Muscle layer of duodenum (tissue), 2 donors: Measurements from ENCODE around the gene TNFRSF21.

ENCODE experiments used
- H3K27ac ChIP-seq: one replicate; pipeline ENCODE4 v1.7.0; 2013; ENCODE audit warnings: mild to moderate bottlenecking, low read length
- H3K27me3 ChIP-seq: one replicate; pipeline ENCODE4 v1.7.0; 2013; ENCODE audit warnings: low read depth, mild to moderate bottlenecking, control low read depth, low read length
- H3K36me3 ChIP-seq, 2 donors: one replicate each; pipeline ENCODE4 v1.7.0; 2013; ENCODE audit warnings: low read length in 2 of 2, control low read depth in 1 of 2, mild to moderate bottlenecking in 1 of 2; ENCODE audit not compliant: insufficient read depth in 2 of 2, control insufficient read depth in 1 of 2
- H3K4me1 ChIP-seq, 2 donors: one replicate each; pipeline ENCODE4 v1.7.0; 2013; ENCODE audit warnings: low read length in 2 of 2, mild to moderate bottlenecking in 2 of 2, control low read depth in 1 of 2, moderate library complexity in 1 of 2; ENCODE audit not compliant: insufficient read depth in 2 of 2, control insufficient read depth in 1 of 2
- H3K4me3 ChIP-seq, 2 donors: one replicate each; pipeline ENCODE4 v1.7.0; 2013; ENCODE audit warnings: low read length in 2 of 2, low read depth in 1 of 2, mild to moderate bottlenecking in 1 of 2
- H3K9me3 ChIP-seq, 2 donors: one replicate each; pipeline ENCODE4 v1.7.0; 2013; ENCODE audit warnings: low read length in 2 of 2, control low read depth in 1 of 2, mild to moderate bottlenecking in 1 of 2; ENCODE audit not compliant: control insufficient read depth in 1 of 2
- donor health status: healthy.

Gene TNFRSF21

DNA sequence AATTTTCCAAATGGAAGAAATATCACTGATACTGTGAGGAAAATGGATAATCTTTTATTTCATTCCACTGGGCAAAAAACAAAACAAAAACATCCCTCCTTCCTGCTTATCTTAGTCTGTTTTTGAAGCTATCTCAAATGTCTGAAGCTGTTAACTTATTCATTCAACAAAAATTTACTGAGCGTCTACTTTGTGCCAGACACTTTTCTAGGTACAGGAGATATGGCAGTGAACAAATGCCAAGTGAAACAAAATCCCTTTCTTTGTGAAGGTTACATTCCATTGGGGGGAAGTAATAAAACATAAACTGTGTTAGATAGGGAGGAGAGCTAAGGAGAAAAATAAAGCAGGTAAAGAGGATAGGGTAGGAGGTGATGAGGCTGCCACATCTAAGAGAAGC, 47.5 kb downstream of the TNFRSF21 start:
- H3K4me1 ChIP-seq = peaks cover 0 to 4% of the 10 kb centered on the region in 2 donors

DNA sequence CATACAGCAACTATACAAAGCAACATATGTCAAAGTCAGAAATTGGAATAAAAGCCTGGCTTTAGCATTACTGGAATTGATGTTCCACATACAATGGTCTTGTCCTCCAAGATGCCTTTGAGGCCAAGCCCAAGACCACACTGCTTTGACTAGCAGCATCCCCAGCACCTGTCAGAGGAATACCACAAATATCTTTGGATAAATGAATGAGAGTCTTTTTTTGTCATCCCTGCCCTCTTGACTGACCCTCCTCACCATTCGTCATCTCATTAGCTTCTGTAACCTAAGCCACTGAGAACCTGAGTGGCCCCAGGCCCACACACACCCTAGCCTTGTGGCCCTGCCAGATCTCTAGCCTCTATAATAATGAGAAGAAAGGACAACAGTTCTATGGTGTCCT, 48.5 kb downstream of the TNFRSF21 start:
- H3K4me1 ChIP-seq = peaks cover 0 to 4% of the 10 kb centered on the region in 2 donors
- no peak overlapping the region for H3K27ac ChIP-seq
- H3K36me3 ChIP-seq = no peaks in the 10 kb centered on the region
- no peaks in the 10 kb centered on the region for H3K9me3 ChIP-seq
- no peak overlapping the region for H3K4me3 ChIP-seq
- H3K27me3 ChIP-seq = no peaks in the 10 kb centered on the region

More for the DNA sequence above, 47.5 kb downstream of the TNFRSF21 start:
- H3K9me3 ChIP-seq = no peaks in the 10 kb centered on the region
- H3K27me3 ChIP-seq = no peaks in the 10 kb centered on the region
- no peak overlapping the region for H3K4me3 ChIP-seq
- H3K27ac ChIP-seq = no peak overlapping the region
- no peaks in the 10 kb centered on the region for H3K36me3 ChIP-seq

DNA sequence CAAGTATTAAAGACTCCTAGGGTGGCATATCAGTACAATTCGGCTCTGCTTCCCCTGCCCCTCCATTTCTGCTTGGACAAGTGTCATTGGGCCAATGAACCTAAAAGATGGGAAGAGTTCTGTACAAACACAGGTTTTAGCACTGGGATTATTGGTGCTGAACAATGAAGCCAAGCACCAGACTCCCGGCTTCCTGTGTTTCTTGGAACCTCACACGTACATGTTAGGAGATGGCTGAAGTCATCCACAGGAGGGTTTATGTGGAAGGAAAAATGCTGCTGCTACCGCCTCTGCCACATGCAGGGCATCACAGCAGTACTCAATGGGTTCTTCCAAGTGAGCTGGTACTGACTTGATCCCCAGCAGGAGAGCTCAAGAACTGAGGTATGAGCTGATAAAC, 49.7 kb downstream of the TNFRSF21 start:
- Histone ChIP-seq H3K4me3 (no peak overlapping the region), H3K27ac (no peak overlapping the region), H3K4me1 (peaks cover 0 to 4% of the 10 kb centered on the region in 2 donors), H3K27me3 (no peaks in the 10 kb centered on the region), H3K9me3 (no peaks in the 10 kb centered on the region), H3K36me3 (no peaks in the 10 kb centered on the region)

DNA sequence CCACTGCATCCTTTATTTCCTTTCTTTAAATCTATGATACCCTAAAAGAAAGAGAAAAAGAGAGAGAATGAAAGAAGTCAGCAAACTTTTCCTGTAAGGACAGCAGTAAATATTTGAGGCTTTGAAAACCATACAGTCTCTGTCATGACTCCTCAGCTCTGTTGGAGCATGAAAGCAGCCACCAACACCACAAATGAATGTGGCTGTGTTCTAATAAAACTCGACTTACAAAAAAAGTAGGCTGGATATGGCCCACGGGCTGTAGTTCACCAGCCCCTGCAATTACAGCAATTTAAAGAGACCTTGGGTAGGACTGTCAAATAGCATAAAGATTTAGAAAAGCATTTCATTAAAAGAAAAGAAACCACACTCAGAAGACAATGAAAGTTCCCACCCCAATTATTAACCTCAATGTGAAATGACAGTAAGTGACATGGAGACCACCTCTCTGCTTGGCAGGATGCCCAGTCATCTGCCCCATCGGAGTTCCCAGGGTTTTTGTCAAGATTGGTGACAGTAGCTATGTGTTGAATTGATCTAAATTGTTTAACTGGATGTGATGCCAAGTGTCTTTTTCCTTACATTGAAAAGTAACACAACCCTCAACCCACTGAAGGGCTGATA, 50.9 kb downstream of the TNFRSF21 start:
- Histone ChIP-seq H3K4me3 (no peak overlapping the region), H3K27ac (no peak overlapping the region), H3K36me3 (no peaks in the 10 kb centered on the region), H3K9me3 (no peaks in the 10 kb centered on the region), H3K4me1 (peaks cover 0 to 4% of the 10 kb centered on the region in 2 donors), H3K27me3 (no peaks in the 10 kb centered on the region)

DNA sequence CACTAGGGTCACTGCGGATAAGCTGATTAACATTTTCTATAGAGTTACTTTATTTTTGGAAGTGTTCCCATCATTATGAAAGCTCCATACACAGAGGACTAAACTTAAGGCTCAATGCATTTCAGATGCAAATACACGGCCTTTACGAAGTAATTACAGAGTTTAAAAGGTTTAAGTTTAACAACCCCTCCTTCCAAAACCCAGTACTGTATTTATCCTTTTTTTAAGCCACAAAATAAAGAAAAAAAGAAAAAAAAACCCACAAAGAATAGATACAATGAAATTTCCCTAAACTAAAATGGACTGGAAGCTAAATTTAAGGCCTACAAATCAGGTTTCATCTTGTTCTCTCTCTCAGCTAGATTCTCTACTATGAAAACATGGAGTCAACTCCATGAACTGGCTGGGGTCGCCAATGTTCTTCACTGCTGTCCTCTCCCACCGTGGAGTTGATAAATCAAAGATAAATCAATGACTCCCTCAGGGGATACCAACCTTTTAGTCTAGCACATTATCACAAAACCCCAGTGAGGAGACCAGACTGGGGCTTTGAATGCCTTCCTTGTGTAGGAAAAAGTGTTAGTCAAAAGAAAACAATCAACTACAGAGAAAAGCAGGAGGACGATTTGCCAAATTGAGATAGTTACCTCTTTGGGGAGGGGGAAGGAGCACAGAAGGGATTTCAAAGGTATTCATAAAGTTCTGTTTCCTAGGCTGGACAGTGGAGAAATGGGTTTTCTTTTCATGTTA, 52.5 kb downstream of the TNFRSF21 start:
- Histone ChIP-seq H3K4me1 (no peaks in the 10 kb centered on the region), H3K36me3 (peaks cover 9 to 10% of the 10 kb centered on the region in 2 donors), H3K9me3 (no peaks in the 10 kb centered on the region), H3K27ac (no peak overlapping the region), H3K4me3 (no peak overlapping the region), H3K27me3 (no peaks in the 10 kb centered on the region)

DNA sequence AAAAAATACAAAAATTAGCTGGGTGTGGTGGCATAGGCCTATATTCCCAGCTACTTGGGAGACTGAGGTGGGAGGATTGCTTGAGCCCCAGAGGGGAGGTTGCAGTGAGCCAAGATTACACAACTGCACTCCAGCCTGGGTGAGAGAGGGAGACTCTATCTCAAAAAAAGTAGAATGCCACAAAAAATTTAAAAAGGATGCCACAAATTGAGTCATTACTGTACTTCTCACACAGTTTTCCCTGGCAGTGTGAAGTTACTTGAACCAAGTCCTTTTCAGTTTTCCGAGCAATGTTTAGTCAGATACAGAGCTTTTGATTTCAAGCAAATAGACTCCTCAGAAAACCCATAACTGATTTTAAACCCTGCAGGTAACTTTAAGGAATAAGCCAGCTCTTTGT, 53.3 kb downstream of the TNFRSF21 start:
- peaks cover 9 to 10% of the 10 kb centered on the region in 2 donors for H3K36me3 ChIP-seq

DNA sequence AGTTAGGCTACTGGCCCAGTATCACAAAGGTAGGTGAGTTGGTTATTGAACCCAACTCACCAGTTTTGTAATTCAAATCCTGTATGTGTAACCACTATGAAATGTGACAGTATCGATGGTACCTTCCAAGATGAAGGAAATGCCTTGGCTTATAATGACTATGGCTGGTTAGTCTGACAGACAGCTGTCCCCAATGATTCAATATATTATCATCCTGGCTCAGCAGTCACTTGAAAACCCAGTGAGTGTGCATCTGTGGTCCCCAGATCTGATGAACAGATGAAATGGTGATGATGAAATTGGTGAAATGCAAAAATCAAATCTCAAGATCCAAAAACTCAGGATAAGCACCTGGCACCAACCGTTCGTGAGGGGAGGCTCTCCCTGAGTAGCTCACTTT, 54.8 kb downstream of the TNFRSF21 start:
- no peak overlapping the region for H3K27ac ChIP-seq
- H3K4me3 ChIP-seq = no peak overlapping the region
- peaks cover 9 to 10% of the 10 kb centered on the region in 2 donors for H3K36me3 ChIP-seq
- H3K4me1 ChIP-seq = no peaks in the 10 kb centered on the region
- no peaks in the 10 kb centered on the region for H3K27me3 ChIP-seq
- no peaks in the 10 kb centered on the region for H3K9me3 ChIP-seq

More for the DNA sequence above, 53.3 kb downstream of the TNFRSF21 start:
- no peaks in the 10 kb centered on the region for H3K9me3 ChIP-seq
- H3K4me3 ChIP-seq = no peak overlapping the region
- H3K27me3 ChIP-seq = no peaks in the 10 kb centered on the region
- no peaks in the 10 kb centered on the region for H3K4me1 ChIP-seq
- no peak overlapping the region for H3K27ac ChIP-seq

DNA sequence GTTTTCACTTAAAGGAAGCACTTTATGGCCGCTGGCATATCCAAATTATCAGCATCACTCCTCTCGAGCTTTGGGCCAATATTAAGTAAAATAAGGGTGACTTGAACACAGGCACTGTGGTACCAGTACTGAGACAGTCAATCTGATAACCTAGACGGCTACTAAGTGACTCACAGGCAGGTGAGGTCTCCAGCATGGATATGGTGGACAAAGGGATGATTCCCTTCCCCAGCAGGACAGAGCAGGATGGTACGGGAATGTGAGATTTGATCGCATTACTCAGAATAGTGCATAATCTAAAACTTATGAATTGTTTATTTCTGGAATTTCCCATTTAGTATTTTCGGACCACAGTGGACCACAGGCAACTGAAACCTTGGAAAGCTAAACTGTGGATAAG, 55.7 kb downstream of the TNFRSF21 start:
- Histone ChIP-seq H3K4me1 (peaks cover 0 to 1% of the 10 kb centered on the region in 2 donors), H3K27ac (no peak overlapping the region), H3K27me3 (no peaks in the 10 kb centered on the region), H3K36me3 (peaks cover 9 to 10% of the 10 kb centered on the region in 2 donors), H3K4me3 (no peak overlapping the region), H3K9me3 (no peaks in the 10 kb centered on the region)

DNA sequence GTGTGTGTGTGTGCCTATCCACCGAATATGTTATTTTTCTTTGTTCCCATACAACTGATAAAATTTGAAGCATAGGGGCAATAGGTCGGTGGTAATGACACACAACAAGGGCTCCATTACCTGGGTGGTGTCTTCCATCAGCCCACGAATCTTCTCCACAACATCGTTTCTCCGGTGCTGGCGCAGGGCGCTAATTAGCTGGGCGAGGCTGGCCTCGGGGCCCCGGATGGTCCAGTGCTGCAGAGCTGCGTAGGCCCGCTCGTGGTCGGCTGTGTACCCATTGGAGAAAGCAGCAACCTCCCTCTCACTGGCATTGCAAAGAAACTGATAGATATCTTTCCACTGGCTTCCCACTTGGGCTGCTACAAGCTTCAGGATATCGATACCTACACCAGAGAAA, 56.6 kb downstream of the TNFRSF21 start:
- Histone ChIP-seq H3K27ac (no peak overlapping the region), H3K4me1 (peaks cover 5 to 7% of the 10 kb centered on the region in 2 donors), H3K9me3 (no peaks in the 10 kb centered on the region), H3K36me3 (peaks cover 9 to 10% of the 10 kb centered on the region in 2 donors), H3K27me3 (no peaks in the 10 kb centered on the region), H3K4me3 (no peak overlapping the region)

DNA sequence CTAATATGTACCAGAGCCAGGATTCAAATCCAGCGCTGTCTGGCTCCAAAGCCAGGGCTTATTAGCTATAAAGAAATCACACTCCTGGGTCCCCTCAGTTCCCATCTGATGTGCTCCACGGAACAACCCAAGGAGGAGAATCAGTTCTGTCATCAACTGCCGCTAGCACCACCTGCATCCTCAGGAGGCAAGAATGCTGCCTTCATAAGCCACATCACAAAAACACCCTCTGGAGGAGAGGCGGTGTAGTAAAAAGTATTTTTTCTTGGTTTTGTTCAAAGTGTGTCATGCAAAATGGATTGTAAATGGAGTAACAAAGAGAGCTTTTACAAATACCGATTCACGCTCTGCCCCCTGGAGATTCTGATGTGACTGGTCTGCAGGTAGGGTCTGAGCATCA, 57.1 kb downstream of the TNFRSF21 start:
- no peak overlapping the region for H3K4me3 ChIP-seq
- H3K9me3 ChIP-seq = no peaks in the 10 kb centered on the region
- H3K36me3 ChIP-seq = peaks cover 9 to 10% of the 10 kb centered on the region in 2 donors
- H3K27me3 ChIP-seq = no peaks in the 10 kb centered on the region
- peaks cover 7 to 10% of the 10 kb centered on the region in 2 donors for H3K4me1 ChIP-seq
- H3K27ac ChIP-seq = no peak overlapping the region

DNA sequence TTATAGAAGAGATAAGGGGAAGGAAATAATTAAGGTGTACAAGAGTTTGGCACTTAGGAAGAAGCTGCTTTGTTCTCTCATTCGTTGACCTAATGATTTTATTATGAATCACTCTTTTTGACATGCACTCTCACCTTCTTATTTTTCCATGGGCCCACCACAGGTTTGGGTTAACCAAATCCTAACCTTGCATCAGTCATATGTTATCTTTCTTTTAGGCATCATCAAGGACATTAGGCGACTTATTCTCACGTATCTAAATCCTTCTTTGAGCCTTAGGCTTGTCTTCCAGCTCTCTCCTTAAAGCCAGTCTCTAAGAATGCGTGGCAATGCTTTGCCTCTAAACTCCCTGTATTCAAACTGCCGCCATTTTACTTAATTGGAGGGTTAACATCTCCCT, 58.3 kb downstream of the TNFRSF21 start:
- peaks cover 9 to 10% of the 10 kb centered on the region in 2 donors for H3K36me3 ChIP-seq
- H3K9me3 ChIP-seq = no peaks in the 10 kb centered on the region
- H3K4me3 ChIP-seq = no peak overlapping the region
- no peak overlapping the region for H3K27ac ChIP-seq
- H3K4me1 ChIP-seq = peaks cover 19 to 22% of the 10 kb centered on the region in 2 donors
- no peaks in the 10 kb centered on the region for H3K27me3 ChIP-seq
